Measurements from ENCODE around the gene DEGS2.

The DEGS2 gene

GRCh38 chr14:100144996-100145646, 14.3 kb downstream of the DEGS2 start:
- H4K20me1 ChIP-seq (ENCODE audit: insufficient read depth, low read length), result no peaks in the 10 kb centered on the region
- H3K9me2 ChIP-seq (replicated peaks; ENCODE audit: insufficient read depth, low read length), result no peaks in the 10 kb centered on the region
- TF ChIP-seq EZH2 (optimal IDR thresholded peaks at IDR 0.05; ENCODE audit: low read depth, low read length), result no peak
- TF ChIP-seq CTCF (IDR thresholded peaks at IDR 0.05; ENCODE audit: low read length), result no peak
- no peak for TF ChIP-seq EZH2phosphoT487 (IDR thresholded peaks at IDR 0.05; ENCODE audit: low read length)
- DNase-seq, result no peak
- no peaks in the 10 kb centered on the region for H3K36me3 ChIP-seq (replicated peaks; ENCODE audit: insufficient read depth, low read length)
- H3K4me3 ChIP-seq (ENCODE audit: low read length), result no peak overlapping the region
- no peak overlapping the region for H3K4me2 ChIP-seq (ENCODE audit: low read depth, low read length)
- no peak overlapping the region for H2AFZ ChIP-seq (ENCODE audit: low read length)
- no peaks in the 10 kb centered on the region for H3K9me3 ChIP-seq (replicated peaks; ENCODE audit: insufficient read depth, low read length)
- H3K27me3 ChIP-seq (replicated peaks; ENCODE audit: insufficient read depth, low read length), result no peaks in the 10 kb centered on the region; the same call in 1 of the 2 replicates
- no peak overlapping the region for H3K27ac ChIP-seq (ENCODE audit: low read length)
- H3F3A ChIP-seq (ENCODE audit: insufficient read depth, low read length), result no peaks in the 10 kb centered on the region
- no peaks in the 10 kb centered on the region for H3K79me2 ChIP-seq (ENCODE audit: low read length)
- H3K9ac ChIP-seq (ENCODE audit: low read length), result no peak overlapping the region
- no peaks in the 10 kb centered on the region for H3K4me1 ChIP-seq (ENCODE audit: low read length)

DNA sequence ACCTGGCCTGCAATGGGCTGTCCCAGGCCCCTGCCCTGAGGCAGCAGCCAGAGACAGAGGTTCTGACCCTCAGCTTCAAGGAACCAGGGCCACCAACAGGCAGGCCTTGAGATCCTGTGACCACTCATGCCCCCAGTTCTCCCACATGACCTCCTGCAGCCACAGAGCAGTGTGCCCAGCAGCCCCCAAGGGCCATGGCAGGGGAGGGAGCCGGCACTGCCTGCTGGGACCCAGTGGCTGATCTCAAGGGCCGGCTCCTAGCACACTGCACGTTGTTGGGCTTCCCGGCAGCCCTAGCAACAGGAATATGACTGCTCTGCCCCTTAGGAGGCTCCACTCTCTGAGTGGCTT, 14.8 kb downstream of the DEGS2 start:
- H4K20me1 ChIP-seq (ENCODE audit: insufficient read depth, low read length), result no peaks in the 10 kb centered on the region

DNA sequence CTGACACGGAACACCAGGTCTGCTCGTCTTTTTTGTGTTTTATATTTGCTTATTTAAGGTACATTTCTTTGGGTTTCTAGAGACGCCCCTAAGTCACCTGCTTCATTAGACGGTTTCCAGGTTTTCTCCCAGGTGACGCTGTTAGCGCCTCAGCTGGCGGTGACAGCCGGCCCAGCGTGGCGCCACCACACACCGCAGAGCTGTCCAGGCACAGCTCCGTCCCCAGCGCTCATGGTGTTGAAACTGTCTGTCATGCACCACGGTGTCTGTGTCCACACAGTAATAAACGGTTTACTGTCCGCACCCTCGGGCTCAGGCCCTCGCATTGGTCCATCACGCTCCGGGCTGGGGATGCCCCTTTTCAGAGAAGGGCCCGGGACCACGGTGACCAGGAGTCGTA, 15.5 kb downstream of the DEGS2 start:
- no peak overlapping the region for H3K4me3 ChIP-seq (ENCODE audit: low read length)
- DNase-seq, result no peak
- H3K36me3 ChIP-seq (replicated peaks; ENCODE audit: insufficient read depth, low read length), result no peaks in the 10 kb centered on the region
- H3K79me2 ChIP-seq (ENCODE audit: low read length), result no peaks in the 10 kb centered on the region
- no peaks in the 10 kb centered on the region for H3F3A ChIP-seq (ENCODE audit: insufficient read depth, low read length)
- no peak overlapping the region for H2AFZ ChIP-seq (ENCODE audit: low read length)
- no peaks in the 10 kb centered on the region for H3K9me2 ChIP-seq (replicated peaks; ENCODE audit: insufficient read depth, low read length)
- no peak overlapping the region for H3K9ac ChIP-seq (ENCODE audit: low read length)
- no peak for TF ChIP-seq EZH2phosphoT487 (IDR thresholded peaks at IDR 0.05; ENCODE audit: low read length)
- TF ChIP-seq EZH2 (optimal IDR thresholded peaks at IDR 0.05; ENCODE audit: low read depth, low read length), result no peak
- no peak for TF ChIP-seq CTCF (IDR thresholded peaks at IDR 0.05; ENCODE audit: low read length)
- no peaks in the 10 kb centered on the region for H3K9me3 ChIP-seq (replicated peaks; ENCODE audit: insufficient read depth, low read length)
- H3K27ac ChIP-seq (ENCODE audit: low read length), result no peak overlapping the region
- no peaks in the 10 kb centered on the region; the same call in 1 of the 2 replicates for H3K27me3 ChIP-seq (replicated peaks; ENCODE audit: insufficient read depth, low read length)
- H3K4me1 ChIP-seq (ENCODE audit: low read length), result no peaks in the 10 kb centered on the region
- no peaks in the 10 kb centered on the region for H4K20me1 ChIP-seq (ENCODE audit: insufficient read depth, low read length)
- H3K4me2 ChIP-seq (ENCODE audit: low read depth, low read length), result no peak overlapping the region

More for the DNA sequence above, 14.8 kb downstream of the DEGS2 start:
- Histone ChIP-seq H3K36me3 (replicated peaks; ENCODE audit: insufficient read depth, low read length) (no peaks in the 10 kb centered on the region), H2AFZ (ENCODE audit: low read length) (no peak overlapping the region), H3K27me3 (replicated peaks; ENCODE audit: insufficient read depth, low read length) (no peaks in the 10 kb centered on the region; the same call in 1 of the 2 replicates), H3K9me3 (replicated peaks; ENCODE audit: insufficient read depth, low read length) (no peaks in the 10 kb centered on the region), H3K4me2 (ENCODE audit: low read depth, low read length) (no peak overlapping the region), H3K4me3 (ENCODE audit: low read length) (no peak overlapping the region), H3K9me2 (replicated peaks; ENCODE audit: insufficient read depth, low read length) (no peaks in the 10 kb centered on the region), H3K9ac (ENCODE audit: low read length) (no peak overlapping the region), H3K4me1 (ENCODE audit: low read length) (no peaks in the 10 kb centered on the region), H3F3A (ENCODE audit: insufficient read depth, low read length) (no peaks in the 10 kb centered on the region), H3K27ac (ENCODE audit: low read length) (no peak overlapping the region), H3K79me2 (ENCODE audit: low read length) (no peaks in the 10 kb centered on the region)
- no peak for DNase-seq
- TF ChIP-seq CTCF (IDR thresholded peaks at IDR 0.05; ENCODE audit: low read length) (no peak), EZH2 (optimal IDR thresholded peaks at IDR 0.05; ENCODE audit: low read depth, low read length) (no peak), EZH2phosphoT487 (IDR thresholded peaks at IDR 0.05; ENCODE audit: low read length) (no peak)
